HEK293 (cell line): Measurements from ENCODE around the gene SULT1B1.

ENCODE experiments used
- CTCF ChIA-PET: fragments of 350-600 bp; formaldehyde crosslinking; extraction: SDS; loops from one replicate; lab custom pipeline; 2021; ENCODE audit warnings: antibody characterized with exemption; lab: Yijun Ruan, JAX
- POLR2A ChIA-PET: fragments of 300-600 bp; formaldehyde crosslinking; extraction: SDS; loops from one replicate; lab custom pipeline; 2020; ENCODE audit warnings: antibody characterized with exemption, inconsistent platforms; lab: Yijun Ruan, JAX
- H3K27ac ChIP-seq: fragments of 200-500 bp; sonication (Bioruptor generic); 2 replicates; pipeline ENCODE4 v1.5.1; 2014; ENCODE audit warnings: low read depth, low read length, control low read depth, inconsistent platforms; ENCODE audit errors: extremely low read depth
- H3K36me3 ChIP-seq, 2 experiments: fragments of 200-500 bp in 1 of 2; sonication (Bioruptor generic) in 1 of 2; 1 replicate in 1 of 2; 2 replicates in 1 of 2; pipeline ENCODE4 v1.5.1; 2014 to 2017; ENCODE audit warnings: inconsistent platforms in 2 of 2, low read length in 2 of 2; ENCODE audit not compliant: control insufficient read depth in 2 of 2, insufficient read depth in 1 of 2
- H3K4me1 ChIP-seq: fragments of 200-500 bp; sonication (Bioruptor generic); 2 replicates; pipeline ENCODE4 v1.5.1; 2014; ENCODE audit warnings: mild to moderate bottlenecking, low read length, inconsistent platforms; ENCODE audit not compliant: control insufficient read depth, insufficient read depth
- H3K4me3 ChIP-seq: 2 replicates; pipeline ENCODE4 v1.5.1; 2011; ENCODE audit warnings: low read depth, mild to moderate bottlenecking, control low read depth, low read length, moderate library complexity
- H3K9me3 ChIP-seq: fragments of 200-500 bp; sonication (Bioruptor generic); 2 replicates; pipeline ENCODE4 v1.5.1; 2014; ENCODE audit warnings: low read depth, low read length, inconsistent platforms; ENCODE audit not compliant: control insufficient read depth, insufficient read depth
- GFI1B ChIP-seq: fragments of 450-650 bp; formaldehyde crosslinking; IDR thresholded peaks from 2 replicates; pipeline ENCODE4 v1.5.1; 2016; ENCODE audit warnings: missing biosample characterization, missing genetic modification characterization
- GLIS2 ChIP-seq: fragments of 450-650 bp; formaldehyde crosslinking; IDR thresholded peaks from 2 replicates; pipeline ENCODE4 v1.5.1; 2016; ENCODE audit warnings: missing biosample characterization, missing genetic modification characterization
- HOXA7 ChIP-seq: sonication (generic); formaldehyde crosslinking; IDR thresholded peaks from 2 replicates; pipeline ENCODE4 v1.8.1; 2022; ENCODE audit warnings: missing genetic modification reagents, borderline replicate concordance
- PRDM2 ChIP-seq: fragments of 450-650 bp; formaldehyde crosslinking; IDR thresholded peaks from 2 replicates; pipeline ENCODE4 v1.5.1; 2016; ENCODE audit warnings: missing biosample characterization, missing genetic modification characterization, borderline replicate concordance
- REPIN1 ChIP-seq: fragments of 450-650 bp; formaldehyde crosslinking; IDR thresholded peaks from 2 replicates; pipeline ENCODE4 v1.5.1; 2017; ENCODE audit warnings: missing biosample characterization, missing genetic modification characterization, low read depth
- SALL2 ChIP-seq: fragments of 450-650 bp; formaldehyde crosslinking; IDR thresholded peaks from 2 replicates; pipeline ENCODE4 v1.5.0; 2017; ENCODE audit warnings: missing biosample characterization, mild to moderate bottlenecking, missing genetic modification characterization, borderline replicate concordance
- SP2 ChIP-seq: fragments of 450-650 bp; formaldehyde crosslinking; IDR thresholded peaks from 2 replicates; pipeline ENCODE4 v1.5.1; 2016; ENCODE audit warnings: missing biosample characterization, missing genetic modification characterization
- ZBTB7A ChIP-seq: fragments of 450-650 bp; formaldehyde crosslinking; IDR thresholded peaks from 2 replicates; pipeline ENCODE4 v1.5.1; 2016; ENCODE audit warnings: low read depth, missing biosample characterization, missing genetic modification characterization
- ZFP37 ChIP-seq: fragments of 450-650 bp; formaldehyde crosslinking; IDR thresholded peaks from 2 replicates; pipeline ENCODE4 v1.5.1; 2016; ENCODE audit warnings: missing biosample characterization, missing genetic modification characterization
- ZNF146 ChIP-seq: fragments of 450-650 bp; formaldehyde crosslinking; IDR thresholded peaks from 2 replicates; pipeline ENCODE4 v1.5.1; 2016; ENCODE audit warnings: missing biosample characterization, missing genetic modification characterization
- ZNF16 ChIP-seq: fragments of 450-650 bp; formaldehyde crosslinking; IDR thresholded peaks from 2 replicates; pipeline ENCODE4 v1.5.1; 2016; ENCODE audit warnings: low read depth, missing biosample characterization, missing genetic modification characterization
- ZNF248 ChIP-seq: fragments of 450-650 bp; formaldehyde crosslinking; IDR thresholded peaks from 2 replicates; pipeline ENCODE4 v1.5.1; 2017; ENCODE audit warnings: missing biosample characterization, missing genetic modification characterization
- ZNF266 ChIP-seq: fragments of 450-650 bp; formaldehyde crosslinking; IDR thresholded peaks from 2 replicates; pipeline ENCODE4 v1.5.1; 2016; ENCODE audit warnings: missing biosample characterization, missing genetic modification characterization, low read depth
- ZNF488 ChIP-seq: fragments of 450-650 bp; formaldehyde crosslinking; IDR thresholded peaks from 2 replicates; pipeline ENCODE4 v1.5.1; 2016; ENCODE audit warnings: missing biosample characterization, missing genetic modification characterization
- ZNF549 ChIP-seq: fragments of 450-650 bp; IDR thresholded peaks from 2 replicates; pipeline ENCODE4 v1.5.1; 2018; ENCODE audit warnings: missing biosample characterization, missing genetic modification characterization, mild to moderate bottlenecking, inconsistent platforms, moderate library complexity
- ZNF571 ChIP-seq: fragments of 450-650 bp; formaldehyde crosslinking; IDR thresholded peaks from 2 replicates; pipeline ENCODE4 v1.5.0; 2017; ENCODE audit warnings: missing biosample characterization, missing genetic modification characterization
- ZNF776 ChIP-seq: fragments of 450-650 bp; formaldehyde crosslinking; IDR thresholded peaks from 2 replicates; pipeline ENCODE4 v1.5.0; 2017; ENCODE audit warnings: missing biosample characterization, missing genetic modification characterization, borderline replicate concordance
- ZNF843 ChIP-seq: fragments of 450-650 bp; formaldehyde crosslinking; IDR thresholded peaks from 2 replicates; pipeline ENCODE4 v1.5.1; 2016; ENCODE audit warnings: missing biosample characterization, missing genetic modification characterization
- ZSCAN4 ChIP-seq: fragments of 450-650 bp; formaldehyde crosslinking; IDR thresholded peaks from 2 replicates; pipeline ENCODE4 v1.5.1; 2017; ENCODE audit warnings: missing biosample characterization, missing genetic modification characterization
- ZXDB ChIP-seq: fragments of 450-650 bp; formaldehyde crosslinking; IDR thresholded peaks from 2 replicates; pipeline ENCODE4 v1.5.1; 2016; ENCODE audit warnings: missing biosample characterization, missing genetic modification characterization

Gene SULT1B1

GRCh38 chr4:69718396-69719271, 41.8 kb downstream of the SULT1B1 start (continued):
- TF ChIP-seq ZNF488 (tag by site-specific recombination) (no peak), REPIN1 (tag by site-specific recombination) (no peak), ZNF16 (tag by site-specific recombination) (no peak), ZNF549 (tag by site-specific recombination) (no peak), SP2 (tag by site-specific recombination) (no peak)

GRCh38 chr4:69717778-69718177, 42.6 kb downstream of the SULT1B1 start:
- ChIA-PET POLR2A (no interaction called here), CTCF (no interaction called here)
- Histone ChIP-seq H3K9me3 (no peaks in the 10 kb centered on the region), H3K4me3 (no peak overlapping the region), H3K36me3 (no peaks in the 10 kb centered on the region), H3K27ac (no peak overlapping the region), H3K4me1 (no peaks in the 10 kb centered on the region)
- TF ChIP-seq ZBTB7A (tag by site-specific recombination) = no peak
- TF ChIP-seq GLIS2 (tag by site-specific recombination) = no peak
- no peak for TF ChIP-seq HOXA7 (CRISPR knock-in tag)
- TF ChIP-seq ZNF266 (tag by site-specific recombination) = no peak
- no peak for TF ChIP-seq ZNF571 (tag by site-specific recombination)
- no peak for TF ChIP-seq PRDM2 (tag by site-specific recombination)
- TF ChIP-seq ZXDB (tag by site-specific recombination) = no peak
- no peak for TF ChIP-seq ZFP37 (tag by site-specific recombination)
- TF ChIP-seq SALL2 (tag by site-specific recombination) = no peak
- TF ChIP-seq GFI1B (tag by site-specific recombination) = no peak
- TF ChIP-seq ZNF146 (tag by site-specific recombination) = no peak
- TF ChIP-seq ZNF248 (tag by site-specific recombination) = no peak
- no peak for TF ChIP-seq ZNF843
- TF ChIP-seq ZNF776 = no peak
- TF ChIP-seq ZSCAN4 (tag by site-specific recombination) = no peak
